SK-N-SH (cell line): ENCODE measurements around the gene MAP1B. TPM values are rescaled to one million over a fixed set of nuclear protein-coding genes. Genes with fewer than 3 reads are reported as not detected.

Source experiments
- CTCF ChIA-PET: fragments of 300-600, 350-600 bp; formaldehyde crosslinking; extraction: SDS; loops from one replicate; lab custom pipeline; 2021; lab: Yijun Ruan, JAX
- POLR2A ChIA-PET: fragments of 350-600 bp; sonication (Branson Sonifier 250); formaldehyde crosslinking; extraction: SDS; loops from one replicate; lab custom pipeline; 2020; ENCODE audit warnings: antibody characterized with exemption, inconsistent platforms; lab: Yijun Ruan, JAX
- DNase-seq: peaks from one replicate; pipeline ENCODE4 v3.0.0; 2012
- H2AFZ ChIP-seq: fragments of 200-600 bp; sonication (generic); 2 replicates; pipeline ENCODE4 v1.8.1; 2016; ENCODE audit warnings: antibody characterized with exemption, mild to moderate bottlenecking, low read depth
- H3F3A ChIP-seq: fragments of 200-600 bp; sonication (generic); replicated peaks from 2 replicates; pipeline ENCODE3; 2016; ENCODE audit warnings: antibody characterized with exemption, mild to moderate bottlenecking; ENCODE audit not compliant: insufficient read depth
- H3K27ac ChIP-seq, 2 experiments: fragments of 200-500 bp in 1 of 2; fragments of 200-600 bp in 1 of 2; sonication (Bioruptor generic) in 1 of 2; sonication (generic), shearing (Covaris generic) in 1 of 2; 2 replicates each; pipeline versions ENCODE4 v1.5.1 to v1.6.1; 2014 to 2016; ENCODE audit warnings: low read depth in 2 of 2, inconsistent platforms in 1 of 2, low read length in 1 of 2, mild to moderate bottlenecking in 1 of 2, mixed read lengths in 1 of 2
- H3K27me3 ChIP-seq: fragments of 200-600 bp; sonication (generic), shearing (Covaris generic); 2 replicates; pipeline ENCODE4 v1.6.1; 2016; ENCODE audit warnings: mixed run types; ENCODE audit not compliant: insufficient read depth
- H3K36me3 ChIP-seq, 2 experiments: fragments of 200-500 bp in 1 of 2; fragments of 200-600 bp in 1 of 2; sonication (Bioruptor generic) in 1 of 2; sonication (generic) in 1 of 2; replicated peaks in 1 of 2; 2 replicates each; pipeline versions ENCODE3 to v1.5.1; 2014 to 2016; ENCODE audit warnings: low read length in 1 of 2, mild to moderate bottlenecking in 1 of 2; ENCODE audit not compliant: insufficient read depth in 2 of 2, control insufficient read depth in 1 of 2
- H3K4me1 ChIP-seq, 2 experiments: fragments of 200-500 bp in 1 of 2; fragments of 200-600 bp in 1 of 2; sonication (Bioruptor generic) in 1 of 2; sonication (generic), shearing (Covaris generic) in 1 of 2; 2 replicates each; pipeline versions ENCODE4 v1.5.1 to v1.6.1; 2014 to 2016; ENCODE audit warnings: low read depth in 1 of 2, low read length in 1 of 2, mixed run types in 1 of 2; ENCODE audit not compliant: insufficient read depth in 2 of 2, control insufficient read depth in 1 of 2
- H3K4me2 ChIP-seq: fragments of 200-600 bp; sonication (generic), shearing (Covaris generic); 2 replicates; pipeline ENCODE4 v1.6.1; 2017; ENCODE audit warnings: mixed run types
- H3K4me3 ChIP-seq, 2 experiments: fragments of 200-500 bp in 1 of 2; fragments of 200-600 bp in 1 of 2; sonication (Bioruptor generic) in 1 of 2; sonication (generic), shearing (Covaris generic) in 1 of 2; 2 replicates each; pipeline versions ENCODE4 v1.5.1 to v1.8.1; 2014 to 2016; ENCODE audit warnings: low read depth in 2 of 2, inconsistent platforms in 1 of 2, low read length in 1 of 2, mild to moderate bottlenecking in 1 of 2, mixed read lengths in 1 of 2, moderate library complexity in 1 of 2
- H3K79me2 ChIP-seq: fragments of 200-600 bp; sonication (generic); 2 replicates; pipeline ENCODE4 v1.8.1; 2017; ENCODE audit warnings: mild to moderate bottlenecking; ENCODE audit not compliant: insufficient read depth
- H3K9ac ChIP-seq: fragments of 200-600 bp; sonication (generic); 2 replicates; pipeline ENCODE4 v1.6.1; 2017; ENCODE audit warnings: mixed run types
- H3K9me2 ChIP-seq: fragments of 200-600 bp; sonication (generic); 2 replicates; pipeline ENCODE4 v1.6.1; 2017; ENCODE audit warnings: mixed run types
- H3K9me3 ChIP-seq: fragments of 200-600 bp; sonication (generic); 2 replicates; pipeline ENCODE4 v1.6.1; 2017; ENCODE audit warnings: mixed run types, mild to moderate bottlenecking, moderate library complexity
- H4K20me1 ChIP-seq: fragments of 200-600 bp; sonication (generic); 2 replicates; pipeline ENCODE4 v1.6.1; 2017; ENCODE audit warnings: mild to moderate bottlenecking, mixed run types; ENCODE audit not compliant: insufficient read depth
- CHD2 ChIP-seq: fragments of 150-350 bp; IDR thresholded peaks from 2 replicates; pipeline ENCODE4 v1.6.1; 2018; ENCODE audit warnings: low read length; ENCODE audit not compliant: partially characterized antibody
- CTCF ChIP-seq: fragments of 200-600 bp; sonication (generic); IDR thresholded peaks from 2 replicates; pipeline ENCODE4 v1.6.1; 2017; ENCODE audit warnings: antibody characterized with exemption, mild to moderate bottlenecking, moderate library complexity
- FOSL2 ChIP-seq: IDR thresholded peaks from 2 replicates; pipeline ENCODE4 v1.4.0; 2012; ENCODE audit warnings: low read depth, mild to moderate bottlenecking, moderate library complexity, borderline replicate concordance
- FOXJ3 ChIP-seq: sonication (generic); formaldehyde crosslinking; IDR thresholded peaks from 2 replicates; pipeline ENCODE4 v1.5.1; 2020; ENCODE audit warnings: mild to moderate bottlenecking, missing genetic modification reagents
- GABPA ChIP-seq: IDR thresholded peaks from 2 replicates; pipeline ENCODE4 v1.4.0; 2012; ENCODE audit warnings: low read depth, mild to moderate bottlenecking
- MAX ChIP-seq: IDR thresholded peaks from 2 replicates; pipeline ENCODE4 v1.4.0; 2012; ENCODE audit warnings: low read depth
- POLR2AphosphoS5 ChIP-seq: IDR thresholded peaks from 2 replicates; pipeline ENCODE4 v1.6.1; 2012; ENCODE audit warnings: low read depth, low read length
- RAD21 ChIP-seq: IDR thresholded peaks from 2 replicates; pipeline ENCODE4 v1.6.1; 2012; ENCODE audit warnings: mild to moderate bottlenecking, low read length
- RCOR1 ChIP-seq: fragments of 150-350 bp; IDR thresholded peaks from 2 replicates; pipeline ENCODE4 v1.6.1; 2017; ENCODE audit warnings: antibody characterized with exemption, low read length
- TAF1 ChIP-seq: IDR thresholded peaks from 2 replicates; pipeline ENCODE4 v1.6.1; 2012; ENCODE audit warnings: low read depth, mild to moderate bottlenecking, low read length, moderate library complexity, borderline replicate concordance
- TEAD4 ChIP-seq: IDR thresholded peaks from 2 replicates; pipeline ENCODE4 v1.4.0; 2012; ENCODE audit warnings: mild to moderate bottlenecking, borderline replicate concordance; ENCODE audit not compliant: insufficient read depth
- YY1 ChIP-seq: IDR thresholded peaks from 2 replicates; pipeline ENCODE4 v1.4.0; 2012; ENCODE audit warnings: low read depth, mild to moderate bottlenecking
- ZBTB33 ChIP-seq: IDR thresholded peaks from 2 replicates; pipeline ENCODE4 v1.4.0; 2012; ENCODE audit warnings: low read depth, borderline replicate concordance
- WGBS: methylation state at CpG from one replicate; pipeline ENCODE4 v1.1.6; 2017; ENCODE audit warnings: low lambda C conversion rate; 5-methylcytosine and 5-hydroxymethylcytosine counted together
- polyA plus RNA-seq, 3 experiments: library from polyadenylated mRNA; depleted of rRNA; stranded (reverse); fragments of >200 nt; gene quantifications; 2 replicates each; pipeline ENCODE4 v1.2.3, GENCODE V29; 2012
- TF ChIP-seq, protein P1 (sequence below): fragments of 150-350 bp; IDR thresholded peaks from 2 replicates; pipeline ENCODE4 v1.6.1; 2016; ENCODE audit warnings: mild to moderate bottlenecking, low read depth, low read length
- TF ChIP-seq, protein P2 (sequence below): IDR thresholded peaks from 2 replicates; pipeline ENCODE4 v1.4.0; 2012; ENCODE audit warnings: low read depth, borderline replicate concordance

The MAP1B gene
- polyA plus RNA-seq, 1 of the 3 experiments (the other 2 are of a cell fraction): 47.5 TPM

DNA sequence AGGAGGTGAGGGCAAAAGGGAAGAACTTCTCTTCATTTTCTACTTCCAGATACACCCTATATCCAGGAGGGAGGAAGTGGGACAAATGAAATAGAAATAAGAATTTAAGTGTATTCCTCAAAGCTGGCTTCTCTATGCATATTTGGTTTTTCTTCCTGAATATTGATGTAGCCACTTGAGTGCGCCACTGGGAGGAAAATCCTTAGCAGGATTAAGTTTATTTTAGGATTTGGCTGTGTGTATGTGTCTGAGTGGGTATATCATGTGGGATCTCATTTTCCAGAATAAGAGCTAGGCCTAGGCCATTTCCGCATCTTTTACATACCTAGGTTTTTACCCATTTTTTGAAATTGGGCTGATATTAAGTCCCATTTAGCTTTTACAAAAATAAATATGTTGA is 42.5 kb downstream of the MAP1B start:
- no peaks in the 10 kb centered on the region for H3K9me3 ChIP-seq
- no peaks in the 10 kb centered on the region for H3K27me3 ChIP-seq
- no peak for DNase-seq
- peaks cover 60 to 74% of the 10 kb centered on the region in 2 experiments for H3K36me3 ChIP-seq
- TF ChIP-seq MAX (no peak), CHD2 (no peak), RAD21 (peak; percentile 48), POLR2AphosphoS5 (no peak), CTCF (peak; percentile 44; the same call in 1 of the 2 replicates)
- H2AFZ ChIP-seq: no peak overlapping the region
- peaks cover 100% of the 10 kb centered on the region for H3K79me2 ChIP-seq
- no peak overlapping the region for H3K4me3 ChIP-seq
- H3K9me2 ChIP-seq: no peaks in the 10 kb centered on the region
- 95% methylated on average over 2 of the region's 2 CpGs for WGBS
- POLR2A ChIA-PET: no interaction called here
- H3K4me1 ChIP-seq: peaks cover 59 to 67% of the 10 kb centered on the region in 2 experiments
- peak overlapping the region; percentile 53 to 83 for H3K27ac ChIP-seq
- peaks cover 51% of the 10 kb centered on the region for H3F3A ChIP-seq
- no peak overlapping the region for H3K9ac ChIP-seq
- CTCF ChIA-PET: interaction anchor here (1.1 to 1.7 kb wide), 6 partner anchors 10 to 159 kb away, joined by 3 to 6 read pairs (median 4); no protein-coding TSS in a partner anchor
- peaks cover 99% of the 10 kb centered on the region for H4K20me1 ChIP-seq
- no peak overlapping the region for H3K4me2 ChIP-seq

DNA sequence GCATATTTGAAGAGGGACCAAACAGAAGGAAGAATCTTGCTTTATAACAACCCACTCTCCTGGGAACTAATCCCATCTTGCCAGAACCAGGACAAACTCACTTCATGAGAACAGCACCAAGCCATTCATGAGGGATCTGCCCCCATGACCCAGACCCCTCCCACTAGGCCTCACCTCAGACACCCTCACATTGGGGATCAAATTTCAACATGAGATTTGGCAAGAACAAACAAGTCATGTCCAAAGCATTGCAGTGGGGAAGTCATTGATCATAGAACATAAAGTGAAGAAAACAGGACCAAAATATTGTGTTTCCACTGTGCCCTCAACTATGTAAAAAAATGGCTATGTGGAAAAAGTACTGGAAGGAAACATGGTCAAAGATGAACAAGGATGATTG is 43.9 kb downstream of the MAP1B start:
- peak overlapping the region; percentile 26; the same call in 1 of the 2 replicates for H3K4me2 ChIP-seq
- no peak for DNase-seq
- H3K9me3 ChIP-seq: no peaks in the 10 kb centered on the region
- peaks cover 99% of the 10 kb centered on the region for H4K20me1 ChIP-seq
- TF ChIP-seq FOSL2 (no peak), TAF1 (no peak), FOXJ3 (no peak), RAD21 (no peak), GABPA (no peak), MAX (no peak), TEAD4 (no peak), RCOR1 (no peak), ZBTB33 (no peak), YY1 (no peak)
- TF ChIP-seq, protein P1, sequence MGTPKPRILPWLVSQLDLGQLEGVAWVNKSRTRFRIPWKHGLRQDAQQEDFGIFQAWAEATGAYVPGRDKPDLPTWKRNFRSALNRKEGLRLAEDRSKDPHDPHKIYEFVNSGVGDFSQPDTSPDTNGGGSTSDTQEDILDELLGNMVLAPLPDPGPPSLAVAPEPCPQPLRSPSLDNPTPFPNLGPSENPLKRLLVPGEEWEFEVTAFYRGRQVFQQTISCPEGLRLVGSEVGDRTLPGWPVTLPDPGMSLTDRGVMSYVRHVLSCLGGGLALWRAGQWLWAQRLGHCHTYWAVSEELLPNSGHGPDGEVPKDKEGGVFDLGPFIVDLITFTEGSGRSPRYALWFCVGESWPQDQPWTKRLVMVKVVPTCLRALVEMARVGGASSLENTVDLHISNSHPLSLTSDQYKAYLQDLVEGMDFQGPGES: no peak
- TF ChIP-seq, protein P2, sequence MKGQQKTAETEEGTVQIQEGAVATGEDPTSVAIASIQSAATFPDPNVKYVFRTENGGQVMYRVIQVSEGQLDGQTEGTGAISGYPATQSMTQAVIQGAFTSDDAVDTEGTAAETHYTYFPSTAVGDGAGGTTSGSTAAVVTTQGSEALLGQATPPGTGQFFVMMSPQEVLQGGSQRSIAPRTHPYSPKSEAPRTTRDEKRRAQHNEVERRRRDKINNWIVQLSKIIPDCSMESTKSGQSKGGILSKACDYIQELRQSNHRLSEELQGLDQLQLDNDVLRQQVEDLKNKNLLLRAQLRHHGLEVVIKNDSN: no peak
- H3K27ac ChIP-seq: peak overlapping the region; percentile 56 to 83
- H3F3A ChIP-seq: peaks cover 43% of the 10 kb centered on the region
- no peak overlapping the region for H3K9ac ChIP-seq
- peaks cover 60 to 77% of the 10 kb centered on the region in 2 experiments for H3K36me3 ChIP-seq
- ChIA-PET CTCF (no interaction called here), POLR2A (no interaction called here)
- H3K9me2 ChIP-seq: no peaks in the 10 kb centered on the region
- peaks cover 52 to 68% of the 10 kb centered on the region in 2 experiments for H3K4me1 ChIP-seq
- H3K79me2 ChIP-seq: peaks cover 100% of the 10 kb centered on the region
- no peak overlapping the region for H3K4me3 ChIP-seq
- H3K27me3 ChIP-seq: no peaks in the 10 kb centered on the region
- no peak overlapping the region for H2AFZ ChIP-seq
